A549 (cell line): ENCODE measurements around the gene MYH7B. TPM values are rescaled to one million over a fixed set of nuclear protein-coding genes. Genes with fewer than 3 reads are reported as not detected.

Experiments
- ATAC-seq, 2 experiments: fragments of 200-7000 bp in 1 of 2; fragments of >200 bp in 1 of 2; cut with Nextera tagmentation in 1 of 2; cut with Tn5 transposase in 1 of 2; 3 replicates each; pipeline versions ENCODE4 v1.8.0 to v1.9.1; 2018 to 2020; ENCODE audit warnings: mild to moderate bottlenecking in 1 of 2, moderate library complexity in 1 of 2
- CTCF ChIA-PET: fragments of 300-600 bp; sonication (Branson Sonifier 250); formaldehyde crosslinking; extraction: SDS; loops from one replicate; lab custom pipeline; 2021; ENCODE audit warnings: antibody characterized with exemption, inconsistent platforms; lab: Yijun Ruan, JAX
- POLR2A ChIA-PET: fragments of 350-600 bp; formaldehyde crosslinking; extraction: SDS; loops from one replicate; lab custom pipeline; 2021; ENCODE audit warnings: antibody characterized with exemption, inconsistent platforms; lab: Yijun Ruan, JAX
- DNase-seq, 2 experiments: peaks; one replicate each; pipeline versions ENCODE4 v3.0.0 to v3.0.0-alpha.2; 2011 to 2016; ENCODE audit warnings: low read depth in 1 of 2, low spot score in 1 of 2
- FAIRE-seq: peaks from 2 replicates; lab custom pipeline; 2011; peaks lifted over from hg19 to GRCh38; lab: Jason Lieb, UNC
- H3K27ac ChIP-seq, 2 experiments: fragments of >200 bp; sonication (Bioruptor Twin); formaldehyde crosslinking; 3 replicates each; pipeline ENCODE4 v1.5.1; 2016 to 2017
- H3K4me1 ChIP-seq: fragments of >200 bp; sonication (Bioruptor Twin); formaldehyde crosslinking; 3 replicates; pipeline ENCODE4 v1.6.1; 2016
- H3K4me2 ChIP-seq: fragments of >200 bp; sonication (Bioruptor Twin); formaldehyde crosslinking; 3 replicates; pipeline ENCODE4 v1.6.1; 2016
- H3K4me3 ChIP-seq: fragments of >200 bp; sonication (Bioruptor Twin); formaldehyde crosslinking; 3 replicates; pipeline ENCODE4 v1.5.1; 2016
- H3K9me3 ChIP-seq: fragments of >200 bp; sonication (Bioruptor Twin); formaldehyde crosslinking; 3 replicates; pipeline ENCODE4 v1.6.1; 2016
- BHLHE40 ChIP-seq: IDR thresholded peaks from 2 replicates; pipeline ENCODE4 v1.6.1; 2012; ENCODE audit warnings: low read depth, low read length, inconsistent platforms
- CHD2 ChIP-seq: fragments of 150-350 bp; IDR thresholded peaks from 2 replicates; pipeline ENCODE4 v1.6.1; 2014; ENCODE audit warnings: low read length; ENCODE audit not compliant: partially characterized antibody
- EHMT2 ChIP-seq: fragments of 200-600 bp; sonication (generic); IDR thresholded peaks from 2 replicates; pipeline ENCODE4 v1.6.1; 2016; ENCODE audit warnings: antibody characterized with exemption, low read depth, mild to moderate bottlenecking, moderate library complexity
- HDAC2 ChIP-seq: fragments of 200-600 bp; sonication (generic); IDR thresholded peaks from 2 replicates; pipeline ENCODE4 v1.6.1; 2016
- HOXA7 ChIP-seq: fragments of 250-450 bp; sonication (Bioruptor Pico); IDR thresholded peaks from 2 replicates; pipeline ENCODE4 v1.5.0; 2020; ENCODE audit warnings: mild to moderate bottlenecking, moderate library complexity
- KDM5A ChIP-seq: fragments of 200-600 bp; sonication (generic); IDR thresholded peaks from 2 replicates; pipeline ENCODE4 v1.6.1; 2016; ENCODE audit warnings: antibody characterized with exemption, mild to moderate bottlenecking
- MAZ ChIP-seq: fragments of 150-350 bp; IDR thresholded peaks from 2 replicates; pipeline ENCODE4 v1.6.1; 2014; ENCODE audit warnings: antibody characterized with exemption, low read depth, low read length, borderline replicate concordance
- NR3C1 ChIP-seq: fragments of >200 bp; sonication (Bioruptor Twin); formaldehyde crosslinking; IDR thresholded peaks from 3 replicates; pipeline ENCODE4 v1.6.1; 2017
- POLR2A ChIP-seq: IDR thresholded peaks from 2 replicates; pipeline ENCODE4 v1.6.1; 2012; ENCODE audit warnings: mild to moderate bottlenecking, low read length
- RARB ChIP-seq: fragments of 250-450 bp; sonication (Bioruptor Pico); IDR thresholded peaks from 2 replicates; pipeline ENCODE4 v1.8.0; 2021; ENCODE audit warnings: mild to moderate bottlenecking, moderate library complexity
- SREBF2 ChIP-seq: fragments of 450-650 bp; IDR thresholded peaks from 2 replicates; pipeline ENCODE4 v1.6.1; 2014; ENCODE audit warnings: mild to moderate bottlenecking, moderate library complexity
- WGBS: methylation state at CpG from one replicate; pipeline ENCODE4 v1.1.6; 2017; ENCODE audit errors: missing lambda C conversion rate; 5-methylcytosine and 5-hydroxymethylcytosine counted together
- polyA plus RNA-seq, 4 experiments: library from polyadenylated mRNA; depleted of rRNA in 3 of 4; stranded (reverse); fragments of >200 nt; fragmentation: RNase III in 1 of 4; extraction: RNeasy Plus Mini Kit Qiagen cat#74134 plus additional on column Dnase treatment in 1 of 4; gene quantifications; 2 replicates in 3 of 4; 3 replicates in 1 of 4; pipeline ENCODE4 v1.2.3, GENCODE V29; 2011 to 2017
- small RNA-seq, 6 experiments: library from RNA; depleted of rRNA; stranded (forward); fragments of <200 nt; gene quantifications; one replicate each; pipeline ENCODE3, GENCODE V24; 2012
- TF ChIP-seq, protein P1 (sequence below): fragments of >200 bp; sonication (Bioruptor Twin); formaldehyde crosslinking; IDR thresholded peaks from 3 replicates; pipeline ENCODE4 v1.6.1; 2016
- TF ChIP-seq, protein P2 (sequence below): fragments of >200 bp; sonication (Bioruptor Twin); formaldehyde crosslinking; IDR thresholded peaks from 3 replicates; pipeline ENCODE4 v1.5.1; 2016

MYH7B gene
- polyA plus RNA-seq, 2 of the 4 experiments (the other 2 are of a cell fraction) = 0.03 to 0.23 TPM

DNA sequence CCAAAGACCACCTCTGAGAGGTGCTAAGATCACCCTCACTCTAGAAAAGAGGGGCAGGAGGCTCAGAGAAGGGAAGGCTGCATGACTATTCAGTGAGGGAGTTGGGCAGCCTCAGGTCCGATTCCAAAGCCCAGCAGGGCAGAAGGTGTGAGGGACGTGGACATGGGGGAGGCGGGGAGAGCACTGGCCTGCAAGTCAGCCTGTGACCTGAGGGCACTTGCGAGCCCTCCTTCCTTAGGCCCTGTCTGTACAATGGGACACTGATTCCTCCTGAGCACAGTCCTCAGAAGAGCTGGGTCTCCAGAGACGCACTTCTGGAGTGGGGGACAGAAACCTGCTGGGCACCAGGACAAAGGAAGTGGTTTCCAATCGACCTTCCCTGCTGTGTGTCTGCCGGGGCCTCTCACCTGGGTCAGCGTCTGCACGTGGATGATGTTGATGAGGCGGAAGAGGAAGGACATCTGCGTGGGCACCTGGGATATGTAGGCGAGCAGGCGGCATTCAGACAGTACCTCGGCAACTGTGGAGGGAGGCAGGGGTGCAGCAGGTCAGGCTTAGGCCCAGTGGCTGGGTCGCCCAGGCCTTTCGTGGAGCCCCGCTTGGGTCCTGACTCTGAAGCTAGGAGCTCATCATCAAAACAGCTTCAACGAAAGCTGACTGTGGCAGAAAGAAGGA lies 48.5 kb downstream of the MYH7B start:
- TF ChIP-seq RARB (CRISPR knock-in tag) (no peak), SREBF2 (no peak), CHD2 (no peak), MAZ (no peak), POLR2A (no peak)
- no peaks in the 10 kb centered on the region for H3K9me3 ChIP-seq
- DNase-seq (no peak), ATAC-seq (no peak), FAIRE-seq (no peak)
- POLR2A ChIA-PET = no interaction called here
- no peak overlapping the region for H3K4me3 ChIP-seq
- 89% methylated on average over 18 of the region's 18 CpGs for WGBS
- no peaks in the 10 kb centered on the region for H3K4me1 ChIP-seq
- CTCF ChIA-PET = interaction anchor here (1.5 to 4.8 kb wide), 3 partner anchors 46 to 169 kb away, joined by 3 to 30 read pairs (median 5); partner anchors contain the start of genes ACSS2 and GGT7
- H3K27ac ChIP-seq = no peak overlapping the region
- no peak overlapping the region for H3K4me2 ChIP-seq

DNA sequence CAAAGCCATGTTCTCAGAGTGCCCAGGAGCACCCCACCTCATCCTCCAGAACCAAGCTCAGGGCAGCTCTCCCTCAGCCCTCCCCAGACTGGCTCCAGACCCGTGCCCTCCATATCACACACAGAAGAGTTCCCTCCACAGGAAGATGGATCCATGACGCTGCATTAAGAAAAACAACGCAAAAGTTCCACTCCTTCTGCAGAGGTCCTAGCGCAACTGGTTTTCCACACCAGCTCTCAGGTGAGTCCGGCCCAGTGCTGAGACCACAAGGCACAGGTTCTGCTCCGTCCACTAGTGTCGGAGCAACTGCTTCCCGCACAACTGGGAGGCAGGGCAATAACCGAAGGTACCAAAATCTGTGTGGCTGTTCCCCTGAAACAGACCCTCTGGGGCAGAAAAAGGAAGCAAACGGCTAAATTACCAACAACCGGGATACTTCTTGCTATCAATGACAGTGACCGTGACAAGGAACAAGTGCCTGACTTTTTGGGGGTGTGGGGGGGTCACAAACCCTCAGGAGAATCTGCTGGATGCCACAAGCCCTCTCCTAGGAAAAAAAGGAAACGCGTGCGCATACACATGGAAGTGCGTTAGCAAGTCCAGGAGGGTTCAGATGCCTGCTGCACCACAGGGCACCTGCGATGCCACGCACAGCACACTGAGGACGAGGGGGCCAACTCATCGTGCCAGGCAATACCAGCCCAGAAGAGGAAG lies 49.2 kb downstream of the MYH7B start:
- POLR2A ChIA-PET = no interaction called here
- no peak for ATAC-seq
- FAIRE-seq = no peak
- TF ChIP-seq, protein P1, sequence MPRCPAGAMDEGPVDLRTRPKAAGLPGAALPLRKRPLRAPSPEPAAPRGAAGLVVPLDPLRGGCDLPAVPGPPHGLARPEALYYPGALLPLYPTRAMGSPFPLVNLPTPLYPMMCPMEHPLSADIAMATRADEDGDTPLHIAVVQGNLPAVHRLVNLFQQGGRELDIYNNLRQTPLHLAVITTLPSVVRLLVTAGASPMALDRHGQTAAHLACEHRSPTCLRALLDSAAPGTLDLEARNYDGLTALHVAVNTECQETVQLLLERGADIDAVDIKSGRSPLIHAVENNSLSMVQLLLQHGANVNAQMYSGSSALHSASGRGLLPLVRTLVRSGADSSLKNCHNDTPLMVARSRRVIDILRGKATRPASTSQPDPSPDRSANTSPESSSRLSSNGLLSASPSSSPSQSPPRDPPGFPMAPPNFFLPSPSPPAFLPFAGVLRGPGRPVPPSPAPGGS = no peak
- TF ChIP-seq RARB (CRISPR knock-in tag) (no peak), NR3C1 (no peak), EHMT2 (no peak), KDM5A (no peak), HOXA7 (CRISPR knock-in tag) (no peak), HDAC2 (no peak), BHLHE40 (no peak)
- TF ChIP-seq, protein P2, sequence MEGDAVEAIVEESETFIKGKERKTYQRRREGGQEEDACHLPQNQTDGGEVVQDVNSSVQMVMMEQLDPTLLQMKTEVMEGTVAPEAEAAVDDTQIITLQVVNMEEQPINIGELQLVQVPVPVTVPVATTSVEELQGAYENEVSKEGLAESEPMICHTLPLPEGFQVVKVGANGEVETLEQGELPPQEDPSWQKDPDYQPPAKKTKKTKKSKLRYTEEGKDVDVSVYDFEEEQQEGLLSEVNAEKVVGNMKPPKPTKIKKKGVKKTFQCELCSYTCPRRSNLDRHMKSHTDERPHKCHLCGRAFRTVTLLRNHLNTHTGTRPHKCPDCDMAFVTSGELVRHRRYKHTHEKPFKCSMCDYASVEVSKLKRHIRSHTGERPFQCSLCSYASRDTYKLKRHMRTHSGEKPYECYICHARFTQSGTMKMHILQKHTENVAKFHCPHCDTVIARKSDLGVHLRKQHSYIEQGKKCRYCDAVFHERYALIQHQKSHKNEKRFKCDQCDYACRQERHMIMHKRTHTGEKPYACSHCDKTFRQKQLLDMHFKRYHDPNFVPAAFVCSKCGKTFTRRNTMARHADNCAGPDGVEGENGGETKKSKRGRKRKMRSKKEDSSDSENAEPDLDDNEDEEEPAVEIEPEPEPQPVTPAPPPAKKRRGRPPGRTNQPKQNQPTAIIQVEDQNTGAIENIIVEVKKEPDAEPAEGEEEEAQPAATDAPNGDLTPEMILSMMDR = no peak
- Histone ChIP-seq H3K4me3 (no peak overlapping the region), H3K27ac (no peak overlapping the region), H3K9me3 (no peaks in the 10 kb centered on the region), H3K4me2 (no peak overlapping the region), H3K4me1 (no peaks in the 10 kb centered on the region)
- DNase-seq = no peak
- 94% methylated on average over 20 of the region's 20 CpGs for WGBS
- CTCF ChIA-PET = interaction anchor here (1.0 to 4.8 kb wide), 3 partner anchors 19 to 131 kb away, joined by 3 to 30 read pairs (median 5); partner anchors contain the start of genes ACSS2 and GGT7

Small RNAs within 50 kb of the gene (small RNA-seq; reads per million reads assigned to genes)
- gene MIR499A = 0.04 to 29.5 (median 10.2) reads per million in 6 experiments

Other genes with a start within 250 kb of the MYH7B start
- gene NCOA6, start 130.2 kb upstream of the MYH7B start, polyA plus RNA-seq (2011; rRNA removed) = 18.0 and 22.7 TPM in 2 replicates
- 14.1 to 15.8 TPM (median 15.3 TPM) in 3 replicates for gene NCOA6, start 130.2 kb upstream of the MYH7B start, polyA plus RNA-seq (2017; fragmentation: RNase III; extraction: RNeasy Plus Mini Kit Qiagen cat#74134 plus additional on column Dnase treatment)
- 3.5 and 4.2 TPM in 2 replicates for gene GGT7, start 83.0 kb upstream of the MYH7B start, polyA plus RNA-seq (2011; rRNA removed)
- 8.6 to 10.6 TPM (median 9.1 TPM) in 3 replicates for gene GGT7, start 83.0 kb upstream of the MYH7B start, polyA plus RNA-seq (2017; fragmentation: RNase III; extraction: RNeasy Plus Mini Kit Qiagen cat#74134 plus additional on column Dnase treatment)
- gene ACSS2, start 79.3 kb upstream of the MYH7B start, polyA plus RNA-seq (2011; rRNA removed) = 21.4 and 22.1 TPM in 2 replicates
- 19.1 to 24.1 TPM (median 19.8 TPM) in 3 replicates for gene ACSS2, start 79.3 kb upstream of the MYH7B start, polyA plus RNA-seq (2017; fragmentation: RNase III; extraction: RNeasy Plus Mini Kit Qiagen cat#74134 plus additional on column Dnase treatment)
- gene GSS, start 62 bp upstream of the MYH7B start, polyA plus RNA-seq (2011; rRNA removed) = 92.4 and 107 TPM in 2 replicates
- gene GSS, start 62 bp upstream of the MYH7B start, polyA plus RNA-seq (2017; fragmentation: RNase III; extraction: RNeasy Plus Mini Kit Qiagen cat#74134 plus additional on column Dnase treatment) = 57.1 to 59.8 TPM (median 58.4 TPM) in 3 replicates
- 55.3 and 64.6 TPM in 2 replicates for gene TRPC4AP, start 136.9 kb downstream of the MYH7B start, polyA plus RNA-seq (2011; rRNA removed)
- gene TRPC4AP, start 136.9 kb downstream of the MYH7B start, polyA plus RNA-seq (2017; fragmentation: RNase III; extraction: RNeasy Plus Mini Kit Qiagen cat#74134 plus additional on column Dnase treatment) = 49.5 to 51.4 TPM (median 50.7 TPM) in 3 replicates
- 41.2 and 41.6 TPM in 2 replicates for gene EDEM2, start 191.5 kb downstream of the MYH7B start, polyA plus RNA-seq (2011; rRNA removed)
- 48.9 to 52.0 TPM (median 51.2 TPM) in 3 replicates for gene EDEM2, start 191.5 kb downstream of the MYH7B start, polyA plus RNA-seq (2017; fragmentation: RNase III; extraction: RNeasy Plus Mini Kit Qiagen cat#74134 plus additional on column Dnase treatment)
- 123 and 127 TPM in 2 replicates for gene PROCR, start 216.2 kb downstream of the MYH7B start, polyA plus RNA-seq (2011; rRNA removed)
- gene PROCR, start 216.2 kb downstream of the MYH7B start, polyA plus RNA-seq (2017; fragmentation: RNase III; extraction: RNeasy Plus Mini Kit Qiagen cat#74134 plus additional on column Dnase treatment) = 132 to 149 TPM (median 134 TPM) in 3 replicates